WI38 (cell line): ENCODE measurements around the gene DGKZ.
A peak's percentile ranks its signal among the peaks of the same experiment; 100 is the strongest.

ENCODE experiments used
- H3K4me3 ChIP-seq: 2 replicates; pipeline ENCODE4 v1.5.1; 2011; ENCODE audit warnings: low read depth, mild to moderate bottlenecking, control low read depth, low read length
- CTCF ChIP-seq: IDR thresholded peaks from 2 replicates; pipeline ENCODE4 v1.5.1; 2012; ENCODE audit warnings: low read depth, mild to moderate bottlenecking, control low read depth, low read length

Gene DGKZ

DNA sequence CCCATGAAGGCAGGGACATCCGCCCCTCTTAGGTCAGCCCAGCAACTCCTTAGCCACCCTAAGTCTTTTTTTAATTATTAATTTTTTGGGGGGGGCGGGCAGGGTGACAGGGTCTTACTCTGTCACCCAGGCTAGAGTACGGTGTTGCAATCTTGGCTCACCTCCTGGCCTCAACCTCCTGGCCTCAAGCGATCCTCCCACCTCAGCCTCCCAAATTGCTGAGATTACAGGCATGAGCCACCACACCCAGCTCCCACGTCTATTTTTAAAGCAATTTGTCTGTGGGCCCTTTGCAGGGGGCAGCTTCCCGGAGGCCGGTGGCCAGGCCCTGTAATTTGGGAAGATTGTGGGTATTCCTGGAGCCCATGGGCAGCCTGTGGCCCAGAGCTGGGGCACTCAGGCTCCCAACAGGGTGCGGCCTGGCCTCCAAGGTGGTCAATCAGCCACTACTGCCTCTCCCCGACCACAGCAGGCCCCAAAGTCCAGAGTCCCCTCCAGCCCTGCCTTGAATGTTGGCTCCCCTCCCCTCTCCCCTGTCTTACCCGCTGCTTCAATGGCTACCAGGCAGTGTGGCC lies 42.6 kb upstream of the DGKZ start:
- TF ChIP-seq CTCF, result no peak
- H3K4me3 ChIP-seq, result no peak overlapping the region

GRCh38 chr11:46305295-46305694 lies 42.0 kb upstream of the DGKZ start:
- H3K4me3 ChIP-seq, result no peak overlapping the region
- no peak for TF ChIP-seq CTCF

GRCh38 chr11:46306296-46306853 lies 40.9 kb upstream of the DGKZ start:
- no peak overlapping the region for H3K4me3 ChIP-seq
- no peak for TF ChIP-seq CTCF

- no peak overlapping the region for H3K4me3 ChIP-seq
- TF ChIP-seq CTCF, result no peak
Observed at GRCh38 chr11:46307369-46307768, 39.9 kb upstream of the DGKZ start.

GRCh38 chr11:46307785-46308341 lies 39.4 kb upstream of the DGKZ start:
- no peak overlapping the region for H3K4me3 ChIP-seq
- TF ChIP-seq CTCF, result no peak

GRCh38 chr11:46308631-46309419 lies 38.4 kb upstream of the DGKZ start:
- TF ChIP-seq CTCF, result peak; percentile 85
- H3K4me3 ChIP-seq, result no peak overlapping the region

- no peak overlapping the region for H3K4me3 ChIP-seq
- no peak for TF ChIP-seq CTCF
Observed at GRCh38 chr11:46309814-46310259, 37.4 kb upstream of the DGKZ start.
